NAMALWA (cell line): ENCODE measurements around the gene TMEM236.

Experiments used
- DNase-seq: peaks from one replicate; pipeline ENCODE4 v3.0.0-alpha.2; 2015; ENCODE audit warnings: low spot score

TMEM236 gene

GRCh38 chr10:17820943-17821342, 68.9 kb downstream of the TMEM236 start:
- no peak for DNase-seq

GRCh38 chr10:17821893-17822292, 69.9 kb downstream of the TMEM236 start:
- DNase-seq = no peak

GRCh38 chr10:17831341-17831740, 79.3 kb downstream of the TMEM236 start:
- DNase-seq = no peak

DNA sequence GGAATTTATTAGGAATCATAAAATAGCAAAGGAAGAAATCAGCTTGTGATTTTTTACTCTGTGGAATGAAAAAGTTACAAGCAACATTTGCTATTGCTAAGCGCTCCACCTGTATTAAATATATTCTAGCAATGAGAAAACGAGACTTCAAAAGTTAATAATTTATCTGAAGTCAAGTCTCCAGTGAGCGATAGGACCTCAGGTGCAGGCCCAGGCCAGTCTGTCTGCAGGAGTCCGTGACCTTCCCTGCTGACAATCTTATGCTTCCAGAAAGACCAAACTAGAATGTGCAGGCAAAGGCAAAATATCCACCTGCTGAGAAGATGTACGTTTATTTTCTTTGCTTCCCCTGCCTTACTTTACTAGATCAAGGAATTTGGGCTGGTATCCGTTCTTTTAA, 79.9 kb downstream of the TMEM236 start:
- no peak for DNase-seq

GRCh38 chr10:17833656-17834055, 81.7 kb downstream of the TMEM236 start:
- no peak for DNase-seq

- DNase-seq = no peak
Observed at GRCh38 chr10:17835688-17836087, 83.7 kb downstream of the TMEM236 start.

- DNase-seq = no peak
Observed at GRCh38 chr10:17836942-17837341, 84.9 kb downstream of the TMEM236 start.

GRCh38 chr10:17838080-17838648, 86.2 kb downstream of the TMEM236 start:
- DNase-seq = no peak

DNA sequence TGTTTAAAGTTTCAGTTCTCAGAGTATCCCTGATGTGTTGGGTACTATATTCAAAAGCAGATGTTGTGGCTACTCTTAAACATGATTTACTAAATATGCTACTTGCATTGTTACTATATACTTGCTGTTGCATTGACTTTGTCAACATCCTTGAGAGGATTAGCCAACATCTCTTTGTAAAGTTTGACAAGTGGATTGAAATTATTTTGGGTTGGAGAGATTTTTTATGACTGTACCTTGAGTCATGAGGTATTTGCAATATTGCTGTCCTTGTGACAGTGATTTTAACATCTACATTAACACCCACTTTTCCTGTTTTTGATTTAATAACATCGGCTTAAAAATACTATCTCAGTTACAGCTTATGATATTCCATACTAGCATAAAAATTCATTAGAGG, 89.0 kb downstream of the TMEM236 start:
- no peak for DNase-seq

GRCh38 chr10:17842641-17843040, 90.6 kb downstream of the TMEM236 start:
- no peak for DNase-seq

DNA sequence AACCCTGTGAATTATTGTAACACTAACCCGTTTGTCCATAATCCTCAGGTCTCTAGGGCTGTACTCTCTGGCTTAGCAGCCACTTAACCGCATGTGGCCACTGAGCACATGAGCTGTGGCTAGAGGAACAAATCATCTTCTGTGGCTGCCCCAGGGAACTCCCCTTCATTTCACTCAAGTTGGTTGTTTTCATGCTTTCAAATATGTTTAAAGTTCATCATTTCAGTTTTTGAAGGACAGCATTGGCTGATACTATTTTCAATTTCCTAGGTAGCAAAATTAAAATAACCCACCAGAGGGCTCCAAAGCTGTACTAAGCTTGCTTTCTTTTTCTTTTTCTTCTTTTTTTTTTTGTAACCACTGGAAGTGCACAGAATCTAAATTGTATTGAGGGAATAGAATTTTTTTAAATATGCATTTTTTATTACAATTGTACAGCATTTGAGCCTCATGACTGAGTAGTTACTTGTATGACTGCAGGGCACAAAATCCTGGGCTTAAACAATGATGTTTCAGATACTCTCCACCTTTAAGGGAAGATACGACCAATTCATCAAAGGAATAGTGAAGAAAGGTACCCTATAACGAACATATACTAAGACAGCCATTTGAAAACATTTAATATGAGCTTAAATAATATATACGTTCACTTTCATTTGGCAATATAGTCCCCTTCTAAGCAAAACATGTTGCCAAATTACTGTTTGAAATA, 95.7 kb downstream of the TMEM236 start:
- peak; percentile 35 for DNase-seq

- no peak for DNase-seq
Observed at GRCh38 chr10:17848646-17849045, 96.6 kb downstream of the TMEM236 start.
